Left lung (tissue), 10 donors: Measurements from ENCODE around the gene SF3B6. TPM values are rescaled to one million over a fixed set of nuclear protein-coding genes. Genes with fewer than 3 reads are reported as not detected.
"Not testable (repeated sequence)": the region's sequence is repeated elsewhere in the genome, so short reads cannot be mapped to it uniquely, and the experiment has no call there.

Experiments used
- ATAC-seq: fragments of 200-7000 bp; cut with Tn5 transposase; one replicate; pipeline ENCODE4 v1.9.1; 2020; ENCODE audit warnings: moderate library complexity
- DNase-seq, 4 donors: peaks; one replicate each; pipeline ENCODE4 v3.0.0-alpha.2; 2013 to 2020
- H3K27ac ChIP-seq, 2 donors: fragments of 200-600 bp; sonication (generic) in 1 of 2; one replicate each; pipeline versions ENCODE4 v1.5.0 to v1.8.0; 2020 to 2021
- H3K27me3 ChIP-seq, 2 donors: fragments of 200-600 bp; sonication (generic) in 1 of 2; one replicate each; pipeline versions ENCODE4 v1.5.0 to v1.8.0; 2020 to 2021
- H3K36me3 ChIP-seq, 2 donors: fragments of 200-600 bp; sonication (generic) in 1 of 2; one replicate each; pipeline versions ENCODE4 v1.5.0 to v1.8.0; 2020 to 2021
- H3K4me1 ChIP-seq, 2 donors: fragments of 200-600 bp; one replicate each; pipeline ENCODE4 v1.8.0; 2021
- H3K4me3 ChIP-seq, 2 donors: fragments of 200-600 bp; sonication (generic) in 1 of 2; one replicate each; pipeline versions ENCODE4 v1.5.0 to v1.8.0; 2020 to 2021; ENCODE audit warnings: mild to moderate bottlenecking in 1 of 2
- H3K9me3 ChIP-seq, 2 donors: fragments of 200-600 bp; sonication (generic) in 1 of 2; one replicate each; pipeline versions ENCODE4 v1.5.0 to v1.8.0; 2020 to 2021
- intact Hi-C, 2 donors: fragments of 100-400 bp; cut with DNase I; formaldehyde crosslinking; loops; one replicate each; pipeline versions ENCODE4 v1.11.2 to v1.14.2; 2022
- polyA plus RNA-seq, 6 donors: library from polyadenylated mRNA; unstranded; fragments of 120-200 nt; gene quantifications; one replicate each; pipeline ENCODE4 v1.2.1, GENCODE V29; 2013; ENCODE audit not compliant: insufficient read length in 6 of 6
- total RNA-seq, 2 donors: library from RNA; stranded (reverse); fragmentation: NEBNext Ultra II Directional; extraction: Animal tissue kit (Norgen Biotek cat#: 25700); gene quantifications; one replicate each; pipeline ENCODE4 v1.2.1, GENCODE V29; 2021
- TF ChIP-seq, protein P1 (sequence below), 2 donors: fragments of 200-600 bp; sonication (generic) in 1 of 2; IDR thresholded peaks; one replicate each; pipeline versions ENCODE4 v1.5.0 to v1.8.0; 2021; ENCODE audit warnings: antibody characterized with exemption in 2 of 2
- donor health status: DM: no; HTN: yes; CAD: no.
- donor health status: DM: no; HTN: no; CAD: no.

Gene SF3B6
- total and polyA plus RNA-seq, 8 donors, result 69.0 to 134 (median 123) TPM

DNA sequence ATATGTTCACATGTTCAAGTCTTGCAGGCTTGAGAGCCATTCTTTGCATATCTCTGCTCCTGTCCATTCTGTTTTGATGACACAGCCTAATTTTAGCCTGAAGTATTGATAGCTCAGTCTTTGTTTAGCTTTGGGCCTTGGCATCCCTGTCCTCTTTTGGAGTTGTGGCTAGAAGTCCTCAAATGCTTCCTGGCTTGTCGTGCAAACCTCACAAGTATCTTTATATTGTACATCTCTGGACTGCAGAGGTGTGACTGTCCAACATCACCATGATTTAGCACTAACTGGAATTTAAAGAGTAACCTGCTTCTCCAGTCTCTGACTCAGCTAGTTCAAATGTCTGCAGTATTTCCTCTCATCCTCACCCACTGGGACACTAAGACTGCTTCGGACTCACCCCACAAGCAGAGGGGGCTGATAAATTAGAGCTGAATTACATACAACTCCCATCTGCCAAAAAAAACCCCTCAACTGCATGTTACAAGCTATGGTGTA lies 35.3 kb upstream of the SF3B6 start:
- H3K9me3 ChIP-seq, result peaks cover 0 to 3% of the 10 kb centered on the region in 2 donors
- no peak overlapping the region for H3K27ac ChIP-seq
- H3K36me3 ChIP-seq, result peaks cover 0 to 7% of the 10 kb centered on the region in 2 donors
- H3K4me3 ChIP-seq, result no peak overlapping the region
- H3K27me3 ChIP-seq, result no peaks in the 10 kb centered on the region
- TF ChIP-seq, protein P1, sequence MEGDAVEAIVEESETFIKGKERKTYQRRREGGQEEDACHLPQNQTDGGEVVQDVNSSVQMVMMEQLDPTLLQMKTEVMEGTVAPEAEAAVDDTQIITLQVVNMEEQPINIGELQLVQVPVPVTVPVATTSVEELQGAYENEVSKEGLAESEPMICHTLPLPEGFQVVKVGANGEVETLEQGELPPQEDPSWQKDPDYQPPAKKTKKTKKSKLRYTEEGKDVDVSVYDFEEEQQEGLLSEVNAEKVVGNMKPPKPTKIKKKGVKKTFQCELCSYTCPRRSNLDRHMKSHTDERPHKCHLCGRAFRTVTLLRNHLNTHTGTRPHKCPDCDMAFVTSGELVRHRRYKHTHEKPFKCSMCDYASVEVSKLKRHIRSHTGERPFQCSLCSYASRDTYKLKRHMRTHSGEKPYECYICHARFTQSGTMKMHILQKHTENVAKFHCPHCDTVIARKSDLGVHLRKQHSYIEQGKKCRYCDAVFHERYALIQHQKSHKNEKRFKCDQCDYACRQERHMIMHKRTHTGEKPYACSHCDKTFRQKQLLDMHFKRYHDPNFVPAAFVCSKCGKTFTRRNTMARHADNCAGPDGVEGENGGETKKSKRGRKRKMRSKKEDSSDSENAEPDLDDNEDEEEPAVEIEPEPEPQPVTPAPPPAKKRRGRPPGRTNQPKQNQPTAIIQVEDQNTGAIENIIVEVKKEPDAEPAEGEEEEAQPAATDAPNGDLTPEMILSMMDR (IDR thresholded peaks at IDR 0.05), result no peak
- intact Hi-C loops, result no loop called here
- H3K4me1 ChIP-seq, result no peaks in the 10 kb centered on the region
- ATAC-seq (peak; percentile 51), DNase-seq (no peak)

DNA sequence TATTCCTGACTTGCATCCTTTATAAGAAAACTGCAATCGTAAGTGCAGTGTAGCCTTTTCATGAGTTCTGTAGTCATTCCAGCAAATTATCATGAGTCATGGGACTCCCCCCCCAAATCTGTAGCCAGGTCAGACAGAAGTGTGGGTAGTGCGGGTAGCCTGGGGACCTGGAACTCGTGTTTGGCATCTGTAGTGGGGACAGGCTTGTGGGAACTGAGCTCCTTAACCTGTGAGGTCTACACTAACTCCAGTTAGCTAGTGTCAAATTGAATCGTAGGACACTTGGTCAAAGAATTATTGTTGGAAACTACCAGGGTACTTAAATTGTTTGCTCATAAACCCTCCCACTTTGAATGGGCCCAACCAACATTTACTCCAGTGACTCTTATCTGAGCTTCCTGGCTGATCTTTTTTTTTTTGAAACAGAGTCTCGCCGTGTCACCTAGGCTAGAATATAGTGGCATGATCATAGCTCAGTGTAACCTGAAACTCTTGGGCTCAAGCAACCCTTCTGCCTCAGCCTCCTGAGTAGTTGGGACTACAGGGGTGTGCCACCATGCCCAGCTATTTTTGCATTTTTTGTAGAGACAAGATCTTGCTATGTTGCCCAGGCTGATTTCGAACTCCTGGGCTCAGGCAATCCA lies 34.7 kb upstream of the SF3B6 start:
- ATAC-seq, result peak; percentile 79
- H3K4me3 ChIP-seq, result no peak overlapping the region
- no peaks in the 10 kb centered on the region for H3K4me1 ChIP-seq
- no peaks in the 10 kb centered on the region for H3K27me3 ChIP-seq
- DNase-seq, result no peak
- peaks cover 0 to 7% of the 10 kb centered on the region in 2 donors for H3K36me3 ChIP-seq
- H3K27ac ChIP-seq, result no peak overlapping the region
- TF ChIP-seq, protein P1 (IDR thresholded peaks at IDR 0.05), result no peak
- H3K9me3 ChIP-seq, result peaks cover 0 to 3% of the 10 kb centered on the region in 2 donors
- intact Hi-C loops, result no loop called here

DNA sequence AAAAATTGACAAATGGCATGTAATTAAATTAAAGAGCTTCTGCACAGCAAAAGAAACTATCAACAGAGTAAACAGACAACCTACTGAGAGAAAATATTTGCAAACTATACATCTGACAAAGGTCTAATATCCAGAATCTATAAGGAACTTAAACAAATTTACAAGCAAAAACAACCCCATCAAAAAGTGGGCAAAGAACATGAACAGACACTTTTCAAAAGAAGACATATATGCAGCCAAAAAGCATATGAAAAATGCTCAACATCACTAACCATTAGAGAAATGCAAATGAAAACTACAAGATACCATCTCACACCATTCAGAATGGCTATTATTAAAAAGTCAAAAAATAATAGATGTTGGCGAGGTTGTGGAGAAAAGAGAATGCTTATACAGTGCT lies 33.3 kb upstream of the SF3B6 start:
- DNase-seq, ATAC-seq, H3K4me3 ChIP-seq, H3K36me3 ChIP-seq, H3K4me1 ChIP-seq, H3K9me3 ChIP-seq, intact Hi-C loops, H3K27ac ChIP-seq, H3K27me3 ChIP-seq: not testable (repeated sequence)

DNA sequence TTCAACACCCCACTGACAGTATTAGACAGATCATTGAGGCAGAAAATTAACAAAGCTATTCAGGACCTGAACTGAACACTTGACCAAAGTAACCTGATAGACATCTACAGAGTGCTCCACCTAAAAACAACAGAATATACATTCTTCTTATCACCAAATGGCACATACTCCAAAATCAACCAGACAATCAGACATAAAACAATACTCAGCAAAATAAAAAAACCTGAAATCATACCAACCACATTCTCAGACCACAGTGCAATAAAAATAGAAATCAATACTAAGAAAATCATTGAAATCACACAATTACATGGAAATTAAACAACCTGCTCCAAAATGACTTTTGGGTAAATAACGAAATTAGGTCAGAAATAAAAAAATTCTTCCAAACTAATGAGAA lies 31.2 kb upstream of the SF3B6 start:
- H3K27me3 ChIP-seq, result no peaks in the 10 kb centered on the region
- H3K27ac ChIP-seq, result no peak overlapping the region
- ATAC-seq, result no peak
- no peaks in the 10 kb centered on the region for H3K9me3 ChIP-seq
- TF ChIP-seq, protein P1 (IDR thresholded peaks at IDR 0.05), result no peak
- H3K4me3 ChIP-seq, result no peak overlapping the region
- H3K36me3 ChIP-seq, result peaks cover 0 to 22% of the 10 kb centered on the region in 2 donors
- H3K4me1 ChIP-seq, result no peaks in the 10 kb centered on the region
- intact Hi-C loops, result no loop called here
- DNase-seq, result no peak

DNA sequence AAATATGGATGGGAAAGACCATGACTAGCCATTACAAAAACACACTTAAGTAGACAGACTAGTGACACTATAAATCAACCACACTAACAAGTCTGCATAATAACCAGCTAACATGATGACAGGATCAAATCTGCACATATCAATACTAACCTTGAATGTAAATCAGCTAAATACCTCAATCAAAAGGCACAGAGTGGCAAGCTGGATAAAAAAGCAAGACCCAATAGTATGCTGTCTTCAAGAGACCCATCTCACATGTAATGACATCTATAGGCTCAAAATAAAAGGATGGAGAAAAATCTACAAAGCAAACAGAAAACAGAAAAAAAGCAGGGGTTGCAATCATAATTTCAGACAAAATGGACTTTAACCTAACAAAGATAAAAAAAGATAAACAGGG lies 30.7 kb upstream of the SF3B6 start:
- TF ChIP-seq, protein P1 (IDR thresholded peaks at IDR 0.05), result no peak

DNA sequence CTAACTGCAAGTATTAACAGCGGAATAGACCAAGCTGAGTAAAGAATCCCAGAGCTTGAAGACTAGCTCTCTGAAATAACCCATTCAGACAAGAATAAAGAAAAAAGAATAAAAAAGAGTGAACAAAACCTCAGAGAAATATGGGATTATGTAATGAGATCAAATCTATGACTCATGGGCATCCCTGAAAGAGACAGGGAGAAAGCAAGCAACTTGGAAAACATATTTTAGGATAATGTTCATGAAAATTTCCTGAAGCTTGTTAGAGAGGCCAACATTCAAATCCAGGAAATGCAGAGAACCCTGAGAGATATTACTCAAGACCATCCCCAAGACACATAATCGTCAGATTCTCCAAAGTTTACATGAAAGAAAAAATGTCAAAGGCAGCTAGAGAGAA lies 29.7 kb upstream of the SF3B6 start:
- ATAC-seq (no peak), DNase-seq (no peak)
- Histone ChIP-seq H3K4me1 (no peaks in the 10 kb centered on the region), H3K27me3 (no peaks in the 10 kb centered on the region), H3K4me3 (no peak overlapping the region), H3K9me3 (no peaks in the 10 kb centered on the region), H3K27ac (no peak overlapping the region), H3K36me3 (peaks cover 0 to 22% of the 10 kb centered on the region in 2 donors)
- TF ChIP-seq, protein P1 (IDR thresholded peaks at IDR 0.05), result no peak
- intact Hi-C loops, result no loop called here

More for the DNA sequence above, 30.7 kb upstream of the SF3B6 start:
- no peak overlapping the region for H3K27ac ChIP-seq
- DNase-seq (no peak), ATAC-seq (no peak)
- no peaks in the 10 kb centered on the region for H3K9me3 ChIP-seq
- H3K4me3 ChIP-seq, result no peak overlapping the region
- no peaks in the 10 kb centered on the region for H3K27me3 ChIP-seq
- no peaks in the 10 kb centered on the region for H3K4me1 ChIP-seq
- H3K36me3 ChIP-seq, result peaks cover 0 to 22% of the 10 kb centered on the region in 2 donors
- intact Hi-C loops, result no loop called here
